HepG2 (cell line): Measurements from ENCODE around the gene KIAA1614. TPM values are rescaled to one million over a fixed set of nuclear protein-coding genes. Genes with fewer than 3 reads are reported as not detected.
A peak's percentile ranks its signal among the peaks of the same experiment; 100 is the strongest.

Experiments used
- AGO1 ChIP-seq: fragments of 200-400 bp; formaldehyde crosslinking; IDR thresholded peaks from 2 replicates; pipeline ENCODE4 v1.6.1; 2017; ENCODE audit warnings: mild to moderate bottlenecking, low read depth, low read length, moderate library complexity; ENCODE audit not compliant: poor library complexity, severe bottlenecking
- DMAP1 ChIP-seq: IDR thresholded peaks from 2 replicates; pipeline ENCODE4 v1.6.1; 2016
- HNRNPL ChIP-seq: fragments of 200-400 bp; formaldehyde crosslinking; IDR thresholded peaks from 2 replicates; pipeline ENCODE4 v1.6.1; 2017; ENCODE audit warnings: mild to moderate bottlenecking, low read depth, low read length
- HNRNPUL1 ChIP-seq: fragments of 200-400 bp; formaldehyde crosslinking; IDR thresholded peaks from 2 replicates; pipeline ENCODE4 v1.6.1; 2017; ENCODE audit warnings: low read depth, mild to moderate bottlenecking, low read length, moderate library complexity
- HOXA3 ChIP-seq: sonication (generic); formaldehyde crosslinking; IDR thresholded peaks from 2 replicates; pipeline ENCODE4 v1.5.0; 2020; ENCODE audit warnings: missing genetic modification reagents
- KLF15 ChIP-seq: sonication (generic); formaldehyde crosslinking; IDR thresholded peaks from 2 replicates; pipeline ENCODE4 v1.8.1; 2023; ENCODE audit warnings: borderline replicate concordance, mild to moderate bottlenecking, inconsistent platforms, missing genetic modification reagents, mixed read lengths
- RBM22 ChIP-seq: fragments of 200-400 bp; formaldehyde crosslinking; optimal IDR thresholded peaks from 2 replicates; pipeline ENCODE3; 2017; ENCODE audit warnings: mild to moderate bottlenecking, low read length, moderate library complexity
- ZNF501 ChIP-seq: sonication (generic); formaldehyde crosslinking; IDR thresholded peaks from 2 replicates; pipeline ENCODE4 v1.5.1; 2020; ENCODE audit warnings: mild to moderate bottlenecking, moderate library complexity, missing genetic modification reagents
- ZNF558 ChIP-seq: sonication (generic); formaldehyde crosslinking; IDR thresholded peaks from 2 replicates; pipeline ENCODE4 v1.9.0; 2022; ENCODE audit warnings: mild to moderate bottlenecking, missing genetic modification reagents, borderline replicate concordance
- polyA plus RNA-seq, 8 experiments: library from polyadenylated mRNA; depleted of rRNA in 3 of 8; stranded (reverse) in 7 of 8; unstranded in 1 of 8; fragments of >200 nt; fragmentation: Illumina TruSeq in 4 of 8; extraction: Trizol in 4 of 8; gene quantifications; 2 replicates each; pipeline versions ENCODE4 v1.2.1 to v1.2.3, GENCODE V29; 2011 to 2016; ENCODE audit warnings: low read depth in 4 of 8, missing spikeins in 1 of 8, mixed read lengths in 1 of 8; ENCODE audit not compliant: insufficient read depth in 1 of 8
- total RNA-seq, 5 experiments: library from RNA; depleted of rRNA; stranded (reverse); fragments of >200 nt; fragmentation: Illumina TruSeq; extraction: Trizol; gene quantifications; 2 replicates each; pipeline ENCODE4 v1.2.3, GENCODE V29; 2016; ENCODE audit warnings: low read depth in 1 of 5
- TF ChIP-seq, protein P1 (sequence below): sonication (generic); formaldehyde crosslinking; IDR thresholded peaks from 2 replicates; pipeline ENCODE4 v1.9.0; 2021; ENCODE audit warnings: missing genetic modification reagents, mild to moderate bottlenecking, borderline replicate concordance
- TF ChIP-seq, protein P2 (sequence below): sonication (generic); formaldehyde crosslinking; IDR thresholded peaks from 2 replicates; pipeline ENCODE4 v1.5.0; 2020; ENCODE audit warnings: mild to moderate bottlenecking, missing genetic modification reagents
- TF ChIP-seq, protein P3 (sequence below): sonication (generic); formaldehyde crosslinking; IDR thresholded peaks from 2 replicates; pipeline ENCODE4 v1.5.1; 2020; ENCODE audit warnings: missing genetic modification reagents, mild to moderate bottlenecking, borderline replicate concordance
- TF ChIP-seq, protein P4 (sequence below): IDR thresholded peaks from 2 replicates; pipeline ENCODE4 v1.6.1; 2016; ENCODE audit warnings: missing compliant biosample characterization, missing genetic modification reagents, borderline replicate concordance
- TF ChIP-seq, protein P5 (sequence below): IDR thresholded peaks from 2 replicates; pipeline ENCODE4 v1.6.1; 2016; ENCODE audit warnings: low read depth, control low read depth

KIAA1614 gene
- total and polyA plus RNA-seq, 2 of the 13 experiments (the other 11 are each of a cell fraction or from before 2014, with no cell fraction given): 0.15 to 0.77 TPM

DNA sequence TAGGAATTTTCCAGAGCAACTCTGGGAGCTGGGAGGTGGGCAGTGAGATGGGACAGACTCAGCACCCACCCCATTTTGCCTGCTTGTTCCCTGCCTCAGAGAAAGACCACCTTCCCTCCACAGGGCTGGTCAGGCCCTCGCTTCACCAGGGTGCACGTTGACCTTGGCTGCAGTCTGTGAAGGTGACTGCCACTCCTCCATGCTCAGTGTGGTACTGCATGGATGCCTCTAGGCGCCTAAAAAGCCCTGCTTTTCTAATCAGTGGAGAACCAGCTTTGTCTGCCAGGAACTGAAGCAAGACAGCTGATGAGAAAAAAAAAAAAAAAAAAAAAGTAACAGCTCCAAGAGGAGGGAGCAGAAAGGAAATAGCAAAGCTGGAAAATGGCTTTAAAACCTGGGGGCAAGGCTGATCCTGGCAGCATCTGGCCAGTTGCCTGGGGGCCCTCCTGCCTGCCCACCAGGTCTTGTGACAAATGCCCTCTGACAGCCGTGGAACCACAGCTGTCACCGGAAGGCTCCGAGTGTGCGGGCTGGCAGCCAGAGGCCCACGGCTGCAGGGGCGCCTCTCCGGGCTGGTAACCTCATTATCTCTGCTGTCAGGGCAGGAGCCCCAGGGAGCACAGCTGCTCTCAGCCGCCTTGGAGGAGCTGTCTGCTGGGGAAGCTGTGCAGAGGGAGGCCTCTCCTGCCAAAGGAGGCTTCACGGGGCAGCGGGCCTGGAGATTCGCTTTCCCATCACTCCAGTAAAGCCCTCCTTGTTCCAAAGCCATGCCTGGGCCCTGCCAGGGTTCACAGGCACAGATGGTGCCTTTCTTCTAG is 13.7 kb downstream of the KIAA1614 start (continued):
- TF ChIP-seq, protein P1, sequence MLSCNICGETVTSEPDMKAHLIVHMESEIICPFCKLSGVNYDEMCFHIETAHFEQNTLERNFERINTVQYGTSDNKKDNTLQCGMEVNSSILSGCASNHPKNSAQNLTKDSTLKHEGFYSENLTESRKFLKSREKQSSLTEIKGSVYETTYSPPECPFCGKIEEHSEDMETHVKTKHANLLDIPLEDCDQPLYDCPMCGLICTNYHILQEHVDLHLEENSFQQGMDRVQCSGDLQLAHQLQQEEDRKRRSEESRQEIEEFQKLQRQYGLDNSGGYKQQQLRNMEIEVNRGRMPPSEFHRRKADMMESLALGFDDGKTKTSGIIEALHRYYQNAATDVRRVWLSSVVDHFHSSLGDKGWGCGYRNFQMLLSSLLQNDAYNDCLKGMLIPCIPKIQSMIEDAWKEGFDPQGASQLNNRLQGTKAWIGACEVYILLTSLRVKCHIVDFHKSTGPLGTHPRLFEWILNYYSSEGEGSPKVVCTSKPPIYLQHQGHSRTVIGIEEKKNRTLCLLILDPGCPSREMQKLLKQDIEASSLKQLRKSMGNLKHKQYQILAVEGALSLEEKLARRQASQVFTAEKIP: no peak
- TF ChIP-seq RBM22: no peak
- TF ChIP-seq, protein P2, sequence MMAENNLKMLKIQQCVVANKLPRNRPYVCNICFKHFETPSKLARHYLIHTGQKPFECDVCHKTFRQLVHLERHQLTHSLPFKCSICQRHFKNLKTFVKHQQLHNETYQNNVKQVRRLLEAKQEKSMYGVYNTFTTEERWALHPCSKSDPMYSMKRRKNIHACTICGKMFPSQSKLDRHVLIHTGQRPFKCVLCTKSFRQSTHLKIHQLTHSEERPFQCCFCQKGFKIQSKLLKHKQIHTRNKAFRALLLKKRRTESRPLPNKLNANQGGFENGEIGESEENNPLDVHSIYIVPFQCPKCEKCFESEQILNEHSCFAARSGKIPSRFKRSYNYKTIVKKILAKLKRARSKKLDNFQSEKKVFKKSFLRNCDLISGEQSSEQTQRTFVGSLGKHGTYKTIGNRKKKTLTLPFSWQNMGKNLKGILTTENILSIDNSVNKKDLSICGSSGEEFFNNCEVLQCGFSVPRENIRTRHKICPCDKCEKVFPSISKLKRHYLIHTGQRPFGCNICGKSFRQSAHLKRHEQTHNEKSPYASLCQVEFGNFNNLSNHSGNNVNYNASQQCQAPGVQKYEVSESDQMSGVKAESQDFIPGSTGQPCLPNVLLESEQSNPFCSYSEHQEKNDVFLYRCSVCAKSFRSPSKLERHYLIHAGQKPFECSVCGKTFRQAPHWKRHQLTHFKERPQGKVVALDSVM (CRISPR knock-in tag): no peak
- no peak for TF ChIP-seq HNRNPUL1
- TF ChIP-seq, protein P3, sequence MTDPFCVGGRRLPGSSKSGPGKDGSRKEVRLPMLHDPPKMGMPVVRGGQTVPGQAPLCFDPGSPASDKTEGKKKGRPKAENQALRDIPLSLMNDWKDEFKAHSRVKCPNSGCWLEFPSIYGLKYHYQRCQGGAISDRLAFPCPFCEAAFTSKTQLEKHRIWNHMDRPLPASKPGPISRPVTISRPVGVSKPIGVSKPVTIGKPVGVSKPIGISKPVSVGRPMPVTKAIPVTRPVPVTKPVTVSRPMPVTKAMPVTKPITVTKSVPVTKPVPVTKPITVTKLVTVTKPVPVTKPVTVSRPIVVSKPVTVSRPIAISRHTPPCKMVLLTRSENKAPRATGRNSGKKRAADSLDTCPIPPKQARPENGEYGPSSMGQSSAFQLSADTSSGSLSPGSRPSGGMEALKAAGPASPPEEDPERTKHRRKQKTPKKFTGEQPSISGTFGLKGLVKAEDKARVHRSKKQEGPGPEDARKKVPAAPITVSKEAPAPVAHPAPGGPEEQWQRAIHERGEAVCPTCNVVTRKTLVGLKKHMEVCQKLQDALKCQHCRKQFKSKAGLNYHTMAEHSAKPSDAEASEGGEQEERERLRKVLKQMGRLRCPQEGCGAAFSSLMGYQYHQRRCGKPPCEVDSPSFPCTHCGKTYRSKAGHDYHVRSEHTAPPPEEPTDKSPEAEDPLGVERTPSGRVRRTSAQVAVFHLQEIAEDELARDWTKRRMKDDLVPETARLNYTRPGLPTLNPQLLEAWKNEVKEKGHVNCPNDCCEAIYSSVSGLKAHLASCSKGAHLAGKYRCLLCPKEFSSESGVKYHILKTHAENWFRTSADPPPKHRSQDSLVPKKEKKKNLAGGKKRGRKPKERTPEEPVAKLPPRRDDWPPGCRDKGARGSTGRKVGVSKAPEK (CRISPR knock-in tag): peak; percentile 47; the same call in 1 of the 2 replicates
- TF ChIP-seq DMAP1: no peak
- TF ChIP-seq, protein P4, sequence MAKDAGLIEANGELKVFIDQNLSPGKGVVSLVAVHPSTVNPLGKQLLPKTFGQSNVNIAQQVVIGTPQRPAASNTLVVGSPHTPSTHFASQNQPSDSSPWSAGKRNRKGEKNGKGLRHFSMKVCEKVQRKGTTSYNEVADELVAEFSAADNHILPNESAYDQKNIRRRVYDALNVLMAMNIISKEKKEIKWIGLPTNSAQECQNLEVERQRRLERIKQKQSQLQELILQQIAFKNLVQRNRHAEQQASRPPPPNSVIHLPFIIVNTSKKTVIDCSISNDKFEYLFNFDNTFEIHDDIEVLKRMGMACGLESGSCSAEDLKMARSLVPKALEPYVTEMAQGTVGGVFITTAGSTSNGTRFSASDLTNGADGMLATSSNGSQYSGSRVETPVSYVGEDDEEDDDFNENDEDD (CRISPR knock-in tag): no peak
- no peak for TF ChIP-seq HOXA3 (CRISPR knock-in tag)
- TF ChIP-seq ZNF501 (CRISPR knock-in tag): 0 out of 2 replicates have a peak, but pooled peaks have one; percentile 13
- TF ChIP-seq AGO1: no peak
- TF ChIP-seq ZNF558 (CRISPR knock-in tag): peak; percentile 37; the same call in 1 of the 2 replicates
- no peak for TF ChIP-seq KLF15 (CRISPR knock-in tag)
- TF ChIP-seq, protein P5, sequence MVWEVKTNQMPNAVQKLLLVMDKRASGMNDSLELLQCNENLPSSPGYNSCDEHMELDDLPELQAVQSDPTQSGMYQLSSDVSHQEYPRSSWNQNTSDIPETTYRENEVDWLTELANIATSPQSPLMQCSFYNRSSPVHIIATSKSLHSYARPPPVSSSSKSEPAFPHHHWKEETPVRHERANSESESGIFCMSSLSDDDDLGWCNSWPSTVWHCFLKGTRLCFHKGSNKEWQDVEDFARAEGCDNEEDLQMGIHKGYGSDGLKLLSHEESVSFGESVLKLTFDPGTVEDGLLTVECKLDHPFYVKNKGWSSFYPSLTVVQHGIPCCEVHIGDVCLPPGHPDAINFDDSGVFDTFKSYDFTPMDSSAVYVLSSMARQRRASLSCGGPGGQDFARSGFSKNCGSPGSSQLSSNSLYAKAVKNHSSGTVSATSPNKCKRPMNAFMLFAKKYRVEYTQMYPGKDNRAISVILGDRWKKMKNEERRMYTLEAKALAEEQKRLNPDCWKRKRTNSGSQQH (CRISPR knock-in tag): no peak
- TF ChIP-seq HNRNPL: peak; percentile 79; the same call in 1 of the 2 replicates
